Measurements from ENCODE around the gene WDR54. TPM values are rescaled to one million over a fixed set of nuclear protein-coding genes. Genes with fewer than 3 reads are reported as not detected.

The WDR54 gene
- 10 to 100 TPM in 6 of 12 donors, 1 to 10 TPM in 5, not detected in 1; 7.6 to 19.8 (median 10.0) TPM for polyA plus RNA-seq (ENCODE audit: insufficient read length in 12 of 12)
- long read RNA-seq, donor 1, transcript WDR54-201 (10 exons, 1,147 nt), result major isoform, 7 of 54 reads
- long read RNA-seq, donor 1, partial matches to known transcripts, result 19 of 54 reads
- long read RNA-seq, donor 1, other reads (novel, unspliced or antisense), result 26 of 54 reads
- long read RNA-seq, donor 2, partial matches to known transcripts, result 0 of 3 reads
- long read RNA-seq, donor 2, other reads (novel, unspliced or antisense), result 0 of 3 reads
- long read RNA-seq, donor 3, result 0 reads
- long read RNA-seq, donor 4, result 0 reads
- long read RNA-seq, donor 5, partial matches to known transcripts, result 6 of 56 reads
- long read RNA-seq, donor 5, other reads (novel, unspliced or antisense), result 47 of 56 reads
- long read RNA-seq, donor 6, transcript WDR54-201 (10 exons, 1,147 nt), result major isoform, 5 of 5 reads
- long read RNA-seq, donor 6, partial matches to known transcripts, result 0 of 5 reads
- long read RNA-seq, donor 6, other reads (novel, unspliced or antisense), result 0 of 5 reads
- long read RNA-seq, donor 7, result 0 reads
- long read RNA-seq, donor 8, partial matches to known transcripts, result 0 of 3 reads
- long read RNA-seq, donor 8, other reads (novel, unspliced or antisense), result 0 of 3 reads
- long read RNA-seq, donor 9, partial matches to known transcripts, result 0 of 1 reads
- long read RNA-seq, donor 9, other reads (novel, unspliced or antisense), result 0 of 1 reads
- long read RNA-seq, donor 10, partial matches to known transcripts, result 0 of 1 reads
- long read RNA-seq, donor 10, other reads (novel, unspliced or antisense), result 0 of 1 reads
- long read RNA-seq, donor 11, transcript WDR54-201 (10 exons, 1,147 nt), result major isoform, 7 of 7 reads
- long read RNA-seq, donor 11, partial matches to known transcripts, result 0 of 7 reads
- long read RNA-seq, donor 11, other reads (novel, unspliced or antisense), result 0 of 7 reads

GRCh38 chr2:74421221-74421870, at the start of gene WDR54, which contains the start of gene C2orf81:
TSS of gene WDR54 (plus strand) at chr2:74421730. CDS start at chr2:74422154, 424 bp downstream.
TSS of gene C2orf81 (minus strand) at chr2:74421619. CDS start at chr2:74421560, 59 bp downstream.
- peak; percentile 83 for DNase-seq

GRCh38 chr2:74372674-74373073, 48.9 kb upstream of the WDR54 start:
- DNase-seq, result no peak

- peak; percentile 15 for DNase-seq
Observed at GRCh38 chr2:74373221-74373676, 48.3 kb upstream of the WDR54 start.

GRCh38 chr2:74373985-74374384, 47.5 kb upstream of the WDR54 start:
- DNase-seq, result no peak

- DNase-seq, result peak; percentile 68
Observed at GRCh38 chr2:74374509-74375205, 46.9 kb upstream of the WDR54 start.

GRCh38 chr2:74375838-74376237, 45.7 kb upstream of the WDR54 start:
- DNase-seq, result no peak

GRCh38 chr2:74378007-74378406, 43.5 kb upstream of the WDR54 start:
- DNase-seq, result no peak

GRCh38 chr2:74379851-74380789, 41.4 kb upstream of the WDR54 start, which contains the start of gene DCTN1:
TSS of gene DCTN1 (minus strand) at chr2:74380311. CDS start at chr2:74380037, 274 bp downstream.
- peak; percentile 66 for DNase-seq

GRCh38 chr2:74381751-74382150, 39.8 kb upstream of the WDR54 start:
- DNase-seq, result no peak

GRCh38 chr2:74383254-74383653, 38.3 kb upstream of the WDR54 start:
- DNase-seq, result no peak

- no peak for DNase-seq
Observed at GRCh38 chr2:74384051-74384450, 37.5 kb upstream of the WDR54 start.

- DNase-seq, result no peak
Observed at GRCh38 chr2:74385396-74385795, 36.1 kb upstream of the WDR54 start.

- no peak for DNase-seq
Observed at GRCh38 chr2:74387346-74387745, 34.2 kb upstream of the WDR54 start.

GRCh38 chr2:74390606-74391005, 30.9 kb upstream of the WDR54 start:
- DNase-seq, result no peak

- DNase-seq, result peak; percentile 34
Observed at GRCh38 chr2:74391209-74391579, 30.3 kb upstream of the WDR54 start.

- DNase-seq, result peak; percentile 96
Observed at GRCh38 chr2:74391580-74392448, 29.7 kb upstream of the WDR54 start.

- no peak for DNase-seq
Observed at GRCh38 chr2:74392449-74392743, 29.1 kb upstream of the WDR54 start.

- DNase-seq, result no peak
Observed at GRCh38 chr2:74393525-74393924, 28.0 kb upstream of the WDR54 start.

- no peak for DNase-seq
Observed at GRCh38 chr2:74396149-74396548, 25.4 kb upstream of the WDR54 start.
